ENCODE measurements around the gene XIRP1. TPM values are rescaled to one million over a fixed set of nuclear protein-coding genes. Genes with fewer than 3 reads are reported as not detected.

XIRP1 gene
- total RNA-seq, 4 donors from 2014 or later, result 0.06 to 0.07 TPM; not detected in 2

- H3K27ac ChIP-seq, result peak overlapping the region in 1 of 2 donors; percentile 15
- H3K27me3 ChIP-seq, result no peaks in the 10 kb centered on the region
- TF ChIP-seq CTCF (IDR thresholded peaks at IDR 0.05) (no peak), POLR2A (IDR thresholded peaks at IDR 0.05) (no peak)
- intact Hi-C loops (cut with DNase I; ENCODE audit: low total_unique reads), result no loop called here
- DNase-seq, result no peak
- no peaks in the 10 kb centered on the region for H3K9me3 ChIP-seq
- no peak overlapping the region for H3K4me3 ChIP-seq
- no peaks in the 10 kb centered on the region for H3K4me1 ChIP-seq
- no peaks in the 10 kb centered on the region for H3K36me3 ChIP-seq
These were observed 1.9 kb downstream of the XIRP1 start for GRCh38 chr3:39190281-39191025.

GRCh38 chr3:39189959-39190269 is 2.5 kb downstream of the XIRP1 start:
- H3K4me3 ChIP-seq, result no peak overlapping the region
- intact Hi-C loops (cut with DNase I; ENCODE audit: low total_unique reads), result loop anchor here (5.0 kb wide), 1 partner anchor 97 kb away; no protein-coding TSS in a partner anchor
- no peaks in the 10 kb centered on the region for H3K9me3 ChIP-seq
- no peaks in the 10 kb centered on the region for H3K27me3 ChIP-seq
- no peaks in the 10 kb centered on the region for H3K36me3 ChIP-seq
- peak; percentile 56 to 66 for DNase-seq
- H3K4me1 ChIP-seq, result no peaks in the 10 kb centered on the region
- TF ChIP-seq POLR2A (IDR thresholded peaks at IDR 0.05) (no peak), CTCF (IDR thresholded peaks at IDR 0.05) (peak in 3 of 4 experiments; percentile 68 to 75 (median 71))
- peak overlapping the region in 1 of 2 donors; percentile 15 for H3K27ac ChIP-seq

- DNase-seq, result no peak
- no peaks in the 10 kb centered on the region for H3K36me3 ChIP-seq
These were observed 3.0 kb downstream of the XIRP1 start for GRCh38 chr3:39189150-39189958.

GRCh38 chr3:39188271-39189149 is 3.9 kb downstream of the XIRP1 start:
- H3K4me1 ChIP-seq, result no peaks in the 10 kb centered on the region
- TF ChIP-seq CTCF (IDR thresholded peaks at IDR 0.05) (no peak), POLR2A (IDR thresholded peaks at IDR 0.05) (no peak)
- DNase-seq, result no peak
- no peak overlapping the region for H3K27ac ChIP-seq
- H3K27me3 ChIP-seq, result no peaks in the 10 kb centered on the region
- no peaks in the 10 kb centered on the region for H3K9me3 ChIP-seq
- no peak overlapping the region for H3K4me3 ChIP-seq
- intact Hi-C loops (cut with DNase I; ENCODE audit: low total_unique reads), result loop anchor here (5.0 kb wide), 1 partner anchor 99 kb away; no protein-coding TSS in a partner anchor
- H3K36me3 ChIP-seq, result no peaks in the 10 kb centered on the region

More at GRCh38 chr3:39189150-39189958, 3.0 kb downstream of the XIRP1 start:
- H3K4me3 ChIP-seq, result no peak overlapping the region
- intact Hi-C loops (cut with DNase I; ENCODE audit: low total_unique reads), result loop anchor here (5.0 kb wide), 1 partner anchor 98 kb away; no protein-coding TSS in a partner anchor
- no peak overlapping the region for H3K27ac ChIP-seq
- TF ChIP-seq POLR2A (IDR thresholded peaks at IDR 0.05) (no peak), CTCF (IDR thresholded peaks at IDR 0.05) (peak in 1 of 4 experiments; percentile 71)
- H3K9me3 ChIP-seq, result no peaks in the 10 kb centered on the region
- no peaks in the 10 kb centered on the region for H3K27me3 ChIP-seq
- no peaks in the 10 kb centered on the region for H3K4me1 ChIP-seq

Measured in uterus (tissue), 4 donors.